Thoracic aorta (tissue), 2 donors: ENCODE data around the gene ORC3. TPM values are rescaled to one million over a fixed set of nuclear protein-coding genes. Genes with fewer than 3 reads are reported as not detected.
A peak's percentile ranks its signal among the peaks of the same experiment; 100 is the strongest.

Experiments used
- ATAC-seq: fragments of 150-250 bp; one replicate; pipeline ENCODE4 v1.8.0; 2017; ENCODE audit warnings: low read depth; ENCODE audit not compliant: insufficient number of reproducible peaks, low FRiP score
- DNase-seq: peaks from one replicate; pipeline ENCODE4 v3.0.0-alpha.2; 2020; ENCODE audit warnings: low spot score
- H3K27ac ChIP-seq, 2 donors: fragments of 200-600 bp; sonication (generic); 1 replicate in 1 of 2; 2 replicates in 1 of 2; pipeline ENCODE4 v1.5.1; 2016; ENCODE audit warnings: mild to moderate bottlenecking in 2 of 2, moderate library complexity in 2 of 2
- H3K27me3 ChIP-seq: fragments of 200-600 bp; sonication (generic); replicated peaks from 2 replicates; pipeline ENCODE4 v1.6.0; 2016; ENCODE audit warnings: mild to moderate bottlenecking; ENCODE audit not compliant: insufficient read depth
- H3K36me3 ChIP-seq: fragments of 200-600 bp; sonication (generic); one replicate; pipeline ENCODE4 v1.5.1; 2016
- H3K4me1 ChIP-seq, 2 donors: fragments of 200-600 bp; sonication (generic); 1 replicate in 1 of 2; 2 replicates in 1 of 2; pipeline versions ENCODE4 v1.5.1 to v1.6.0; 2016; ENCODE audit warnings: low read depth in 2 of 2, mild to moderate bottlenecking in 1 of 2; ENCODE audit not compliant: control insufficient read depth in 1 of 2
- H3K4me3 ChIP-seq: fragments of 200-600 bp; sonication (generic); 2 replicates; pipeline ENCODE4 v1.5.1; 2016; ENCODE audit warnings: mild to moderate bottlenecking
- H3K9me3 ChIP-seq: fragments of 200-600 bp; sonication (generic); 2 replicates; pipeline ENCODE4 v1.5.1; 2016
- CTCF ChIP-seq: fragments of 200-600 bp; sonication (generic); IDR thresholded peaks from one replicate; pipeline ENCODE4 v1.5.1; 2019; ENCODE audit warnings: antibody characterized with exemption
- total RNA-seq, 2 donors: library from RNA; depleted of rRNA; stranded (reverse); fragments of >200 nt; gene quantifications; one replicate each; pipeline versions ENCODE4 v1.1.0 to v1.2.3, GENCODE V29; 2016

Gene ORC3
- total RNA-seq, result 10 to 100 TPM in 1 of 2 donors, 1 to 10 TPM in 1; 7.3 to 13.8 TPM

- DNase-seq, result peak; percentile 87
- H3K27ac ChIP-seq, result peak within 1 kb of the TSS; percentile 68 to 81
- TF ChIP-seq CTCF, result no peak
- H3K4me3 ChIP-seq, result peak within 1 kb of the TSS; percentile 73
- H3K27me3 ChIP-seq, result no peaks in the 10 kb centered on the region
- ATAC-seq, result peak; percentile 99
- H3K9me3 ChIP-seq, result no peaks in the 10 kb centered on the region
- peaks cover 5% of the 10 kb centered on the region for H3K36me3 ChIP-seq
- peaks cover 20 to 44% of the 10 kb centered on the region in 2 donors for H3K4me1 ChIP-seq
Observed at GRCh38 chr6:87589693-87590416, at the start of gene ORC3, which contains the start of gene RARS2. TSS of gene ORC3 (plus strand) at chr6:87590135. CDS start at chr6:87590169, 34 bp downstream. TSS of gene RARS2 (minus strand) at chr6:87589987. CDS start at chr6:87589957, 30 bp downstream.

- no peak overlapping the region for H3K27ac ChIP-seq
- H3K4me3 ChIP-seq, result no peak overlapping the region
- ATAC-seq, result no peak
- no peak for DNase-seq
- no peaks in the 10 kb centered on the region for H3K9me3 ChIP-seq
- peaks cover 0 to 4% of the 10 kb centered on the region in 2 donors for H3K4me1 ChIP-seq
- TF ChIP-seq CTCF, result no peak
- H3K36me3 ChIP-seq, result no peaks in the 10 kb centered on the region
- no peaks in the 10 kb centered on the region for H3K27me3 ChIP-seq
Observed at GRCh38 chr6:87540539-87540938, 49.4 kb upstream of the ORC3 start.

GRCh38 chr6:87541041-87541440 lies 48.9 kb upstream of the ORC3 start:
- Histone ChIP-seq H3K27me3 (no peaks in the 10 kb centered on the region), H3K36me3 (no peaks in the 10 kb centered on the region), H3K27ac (no peak overlapping the region), H3K4me1 (peaks cover 0 to 4% of the 10 kb centered on the region in 2 donors), H3K4me3 (no peak overlapping the region), H3K9me3 (no peaks in the 10 kb centered on the region)
- no peak for ATAC-seq
- TF ChIP-seq CTCF, result no peak
- DNase-seq, result no peak

GRCh38 chr6:87541744-87542143 lies 48.2 kb upstream of the ORC3 start:
- Histone ChIP-seq H3K36me3 (no peaks in the 10 kb centered on the region), H3K27ac (no peak overlapping the region), H3K9me3 (no peaks in the 10 kb centered on the region), H3K4me3 (no peak overlapping the region), H3K4me1 (peaks cover 0 to 4% of the 10 kb centered on the region in 2 donors), H3K27me3 (no peaks in the 10 kb centered on the region)
- DNase-seq (no peak), ATAC-seq (no peak)
- TF ChIP-seq CTCF, result no peak

- H3K9me3 ChIP-seq, result no peaks in the 10 kb centered on the region
- H3K4me1 ChIP-seq, result peaks cover 0 to 4% of the 10 kb centered on the region in 2 donors
- DNase-seq, result no peak
- ATAC-seq, result no peak
- no peak overlapping the region for H3K27ac ChIP-seq
- H3K27me3 ChIP-seq, result no peaks in the 10 kb centered on the region
- no peak for TF ChIP-seq CTCF
- H3K36me3 ChIP-seq, result peaks cover 3% of the 10 kb centered on the region
- no peak overlapping the region for H3K4me3 ChIP-seq
Observed at GRCh38 chr6:87543696-87544473, 46.0 kb upstream of the ORC3 start.
